M059J (cell line): ENCODE results near the gene ZNF488. TPM values are rescaled to one million over a fixed set of nuclear protein-coding genes. Genes with fewer than 3 reads are reported as not detected.

ENCODE experiments used
- DNase-seq: peaks from one replicate; pipeline ENCODE4 v3.0.0-alpha.2; 2012; ENCODE audit warnings: low read depth
- total RNA-seq: library from RNA; depleted of rRNA; stranded (reverse); fragments of >200 nt; shearing (Covaris generic); gene quantifications from 2 replicates; pipeline ENCODE4 v1.2.3, GENCODE V29; 2014

ZNF488 gene
- total RNA-seq, 1 experiment from 2014 or later = 0.62 TPM

- DNase-seq = no peak
Observed at GRCh38 chr10:47350671-47351640, 33.1 kb downstream of the ZNF488 start.

- no peak for DNase-seq
Observed at GRCh38 chr10:47349941-47350371, 34.1 kb downstream of the ZNF488 start.

GRCh38 chr10:47349516-47349915 is 34.6 kb downstream of the ZNF488 start:
- no peak for DNase-seq

- no peak for DNase-seq
Observed at GRCh38 chr10:47348661-47349470, 35.2 kb downstream of the ZNF488 start.

- DNase-seq = no peak
Observed at GRCh38 chr10:47348138-47348651, 35.9 kb downstream of the ZNF488 start, which contains the start of gene RBP3. RBP3 (plus strand) TSS chr10:47348363; CDS start chr10:47348485, 122 bp downstream.

- no peak for DNase-seq
Observed at GRCh38 chr10:47347303-47347675, 36.8 kb downstream of the ZNF488 start.

GRCh38 chr10:47346581-47347302 is 37.4 kb downstream of the ZNF488 start:
- DNase-seq = no peak

- DNase-seq = no peak
Observed at GRCh38 chr10:47344996-47345870, 38.9 kb downstream of the ZNF488 start.

- peak; percentile 22 for DNase-seq
Observed at GRCh38 chr10:47340608-47341170, 43.4 kb downstream of the ZNF488 start.

- no peak for DNase-seq
Observed at GRCh38 chr10:47339759-47340607, 44.1 kb downstream of the ZNF488 start.

- DNase-seq = no peak
Observed at GRCh38 chr10:47339186-47339735, 44.8 kb downstream of the ZNF488 start.

- no peak for DNase-seq
Observed at GRCh38 chr10:47337310-47337709, 46.8 kb downstream of the ZNF488 start.

- DNase-seq = peak; percentile 71
Observed at GRCh38 chr10:47336387-47337134, 47.5 kb downstream of the ZNF488 start.

GRCh38 chr10:47335906-47336305 is 48.2 kb downstream of the ZNF488 start:
- no peak for DNase-seq

GRCh38 chr10:47334466-47335295 is 49.4 kb downstream of the ZNF488 start:
- DNase-seq = no peak

GRCh38 chr10:47333532-47333931 is 50.6 kb downstream of the ZNF488 start:
- no peak for DNase-seq

GRCh38 chr10:47332946-47333345 is 51.1 kb downstream of the ZNF488 start:
- no peak for DNase-seq
